H1 (cell line): Measurements from ENCODE around the gene ANKRD9. TPM values are rescaled to one million over a fixed set of nuclear protein-coding genes. Genes with fewer than 3 reads are reported as not detected.

ENCODE experiments used
- CTCF ChIA-PET: fragments of 300-600 bp; sonication (Branson Sonifier 250); formaldehyde crosslinking; loops from one replicate; lab custom pipeline; 2021; ENCODE audit not compliant: partially characterized antibody; lab: Charles Lee
- POLR2A ChIA-PET: fragments of 300-600 bp; sonication (Branson Sonifier 250); formaldehyde crosslinking; loops from one replicate; lab custom pipeline; 2021; ENCODE audit warnings: inconsistent platforms; ENCODE audit not compliant: partially characterized antibody; lab: Charles Lee
- DNase-seq, 2 experiments: peaks; one replicate each; pipeline versions ENCODE4 v3.0.0 to v3.0.0-alpha.2; 2010 to 2022; ENCODE audit warnings: low spot score in 2 of 2, low read depth in 1 of 2, mixed read lengths in 1 of 2
- FAIRE-seq: peaks from 2 replicates; lab custom pipeline; 2011; peaks lifted over from hg19 to GRCh38; lab: Jason Lieb, UNC
- H2AFZ ChIP-seq: 2 replicates; pipeline ENCODE4 v1.8.1; 2012; ENCODE audit warnings: low read length, inconsistent platforms
- H2AK5ac ChIP-seq: 2 replicates; pipeline ENCODE4 v1.6.1; 2013; ENCODE audit warnings: low read depth, low read length
- H2BK120ac ChIP-seq: replicated peaks from 2 replicates; pipeline ENCODE3; 2013; ENCODE audit warnings: low read depth, low read length, inconsistent platforms
- H2BK12ac ChIP-seq: 2 replicates; pipeline ENCODE4 v1.6.1; 2013; ENCODE audit warnings: low read depth, low read length
- H2BK15ac ChIP-seq: 2 replicates; pipeline ENCODE4 v1.6.1; 2013; ENCODE audit warnings: low read length
- H2BK20ac ChIP-seq: 2 replicates; pipeline ENCODE4 v1.6.1; 2013; ENCODE audit warnings: low read length
- H2BK5ac ChIP-seq: 2 replicates; pipeline ENCODE4 v1.6.1; 2013; ENCODE audit warnings: low read depth, low read length
- H3K14ac ChIP-seq: 2 replicates; pipeline ENCODE4 v1.6.1; 2013; ENCODE audit warnings: inconsistent platforms; ENCODE audit not compliant: insufficient read length
- H3K18ac ChIP-seq: 2 replicates; pipeline ENCODE4 v1.6.1; 2013; ENCODE audit warnings: low read length; ENCODE audit errors: extremely low read depth
- H3K23ac ChIP-seq: 2 replicates; pipeline ENCODE4 v1.6.1; 2013; ENCODE audit warnings: inconsistent platforms; ENCODE audit not compliant: insufficient read length
- H3K23me2 ChIP-seq: 2 replicates; pipeline ENCODE4 v1.6.1; 2013; ENCODE audit warnings: low read depth, low read length
- H3K27ac ChIP-seq: 2 replicates; pipeline ENCODE4 v1.6.1; 2011; ENCODE audit warnings: low read depth, low read length, inconsistent platforms
- H3K27me3 ChIP-seq, 4 experiments: replicated peaks in 1 of 4; 1 replicate in 1 of 4; 2 replicates in 3 of 4; pipeline versions ENCODE4 v1.6.1 to v1.8.1; 2011 to 2013; ENCODE audit warnings: low read length in 3 of 4, mild to moderate bottlenecking in 3 of 4, inconsistent platforms in 2 of 4, mixed read lengths in 2 of 4, moderate library complexity in 1 of 4; ENCODE audit not compliant: control insufficient read depth in 3 of 4, insufficient read depth in 3 of 4; ENCODE audit errors: extremely low read depth in 1 of 4
- H3K36me3 ChIP-seq, 4 experiments: 2 replicates each; pipeline versions ENCODE4 v1.6.1 to v1.8.1; 2011 to 2013; ENCODE audit warnings: mild to moderate bottlenecking in 4 of 4, low read length in 3 of 4, moderate library complexity in 2 of 4, control low read depth in 1 of 4, inconsistent platforms in 1 of 4; ENCODE audit not compliant: insufficient read depth in 4 of 4, control insufficient read depth in 2 of 4
- H3K4ac ChIP-seq: replicated peaks from 2 replicates; pipeline ENCODE3; 2013; ENCODE audit warnings: low read length, low read depth, mixed read lengths, inconsistent platforms; ENCODE audit not compliant: insufficient read length
- H3K4me1 ChIP-seq, 4 experiments: replicated peaks in 1 of 4; 1 replicate in 1 of 4; 2 replicates in 3 of 4; pipeline versions ENCODE4 v1.6.1 to v1.8.1; 2011 to 2013; ENCODE audit warnings: low read length in 3 of 4, inconsistent platforms in 2 of 4, mixed read lengths in 1 of 4; ENCODE audit not compliant: insufficient read depth in 4 of 4, control insufficient read depth in 3 of 4
- H3K4me2 ChIP-seq, 2 experiments: 2 replicates each; pipeline versions ENCODE4 v1.6.1 to v1.8.1; 2011 to 2013; ENCODE audit warnings: low read depth in 2 of 2, low read length in 2 of 2, control low read depth in 1 of 2, inconsistent platforms in 1 of 2, mild to moderate bottlenecking in 1 of 2; ENCODE audit not compliant: insufficient read depth in 1 of 2
- H3K4me3 ChIP-seq, 4 experiments: fragments of 200-600, 300-600 bp in 1 of 4; sonication (generic), shearing (Covaris generic), sonication (Bioruptor Twin) in 1 of 4; 2 replicates each; pipeline versions ENCODE4 v1.5.1 to v1.8.1; 2011 to 2016; ENCODE audit warnings: low read length in 4 of 4, low read depth in 3 of 4, control low read depth in 2 of 4, inconsistent platforms in 2 of 4, mild to moderate bottlenecking in 2 of 4, mixed read lengths in 1 of 4, moderate library complexity in 1 of 4; ENCODE audit not compliant: insufficient read depth in 2 of 4; ENCODE audit errors: extremely low read depth in 1 of 4
- H3K56ac ChIP-seq: replicated peaks from 2 replicates; pipeline ENCODE3; 2013; ENCODE audit warnings: low read depth, mild to moderate bottlenecking, mixed read lengths, low read length, inconsistent platforms; ENCODE audit not compliant: insufficient read length
- H3K79me1 ChIP-seq: 2 replicates; pipeline ENCODE4 v1.6.1; 2013; ENCODE audit warnings: low read depth, low read length, control low read depth
- H3K79me2 ChIP-seq, 2 experiments: 2 replicates each; pipeline versions ENCODE4 v1.6.1 to v1.8.1; 2012 to 2013; ENCODE audit warnings: low read length in 2 of 2, mild to moderate bottlenecking in 2 of 2, inconsistent platforms in 1 of 2; ENCODE audit not compliant: insufficient read depth in 2 of 2, control insufficient read depth in 1 of 2
- H3K9ac ChIP-seq, 4 experiments: replicated peaks in 1 of 4; 1 replicate in 1 of 4; 2 replicates in 3 of 4; pipeline versions ENCODE4 v1.6.1 to v1.8.1; 2011 to 2013; ENCODE audit warnings: low read depth in 3 of 4, low read length in 3 of 4, control low read depth in 2 of 4, mild to moderate bottlenecking in 2 of 4, moderate library complexity in 2 of 4, inconsistent platforms in 1 of 4; ENCODE audit errors: extremely low read depth in 1 of 4
- H3K9me3 ChIP-seq, 2 experiments: 2 replicates each; pipeline versions ENCODE4 v1.6.1 to v1.8.1; 2012 to 2013; ENCODE audit warnings: mild to moderate bottlenecking in 2 of 2, moderate library complexity in 2 of 2, control low read depth in 1 of 2, inconsistent platforms in 1 of 2, low read depth in 1 of 2, low read length in 1 of 2, mixed read lengths in 1 of 2; ENCODE audit not compliant: insufficient read depth in 2 of 2
- H4K20me1 ChIP-seq, 2 experiments: replicated peaks in 1 of 2; 2 replicates each; pipeline versions ENCODE3 to v1.8.1; 2011 to 2013; ENCODE audit warnings: inconsistent platforms in 2 of 2, low read length in 2 of 2, mild to moderate bottlenecking in 1 of 2; ENCODE audit not compliant: insufficient read depth in 2 of 2, control insufficient read depth in 1 of 2
- H4K5ac ChIP-seq: 2 replicates; pipeline ENCODE4 v1.6.1; 2013; ENCODE audit warnings: low read length, low read depth, mixed read lengths, inconsistent platforms; ENCODE audit not compliant: insufficient read length
- H4K8ac ChIP-seq: 2 replicates; pipeline ENCODE4 v1.8.0; 2013; ENCODE audit warnings: mild to moderate bottlenecking, moderate library complexity, low read length, inconsistent platforms; ENCODE audit not compliant: insufficient read depth; ENCODE audit errors: extremely low read depth
- H4K91ac ChIP-seq: replicated peaks from 2 replicates; pipeline ENCODE3; 2013; ENCODE audit warnings: low read length, mixed read lengths, inconsistent platforms; ENCODE audit not compliant: insufficient read length
- KDM4A ChIP-seq: IDR thresholded peaks from one replicate; pipeline ENCODE4 v1.7.1; 2012; ENCODE audit warnings: low read depth, mild to moderate bottlenecking, moderate library complexity, low read length, inconsistent platforms; ENCODE audit not compliant: severe bottlenecking
- NANOG ChIP-seq: IDR thresholded peaks from 2 replicates; pipeline ENCODE4 v1.6.1; 2011; ENCODE audit warnings: low read length, low read depth, mild to moderate bottlenecking, inconsistent platforms; ENCODE audit not compliant: insufficient read depth, poor library complexity, severe bottlenecking
- POLR2AphosphoS5 ChIP-seq: IDR thresholded peaks from 2 replicates; pipeline ENCODE4 v1.6.1; 2011; ENCODE audit warnings: low read depth, low read length
- POU5F1 ChIP-seq: IDR thresholded peaks from 2 replicates; pipeline ENCODE4 v1.6.1; 2011; ENCODE audit warnings: low read depth, mild to moderate bottlenecking, low read length, moderate library complexity
- SAP30 ChIP-seq: fragments of 300-600 bp; sonication (generic); IDR thresholded peaks from 2 replicates; pipeline ENCODE4 v1.7.1; 2012; ENCODE audit warnings: low read length, moderate library complexity, mild to moderate bottlenecking, inconsistent platforms; ENCODE audit not compliant: insufficient read depth, insufficient replicate concordance
- SUZ12 ChIP-seq: fragments of 200-600 bp; sonication (generic); IDR thresholded peaks from 2 replicates; pipeline ENCODE4 v1.6.1; 2012; ENCODE audit warnings: mild to moderate bottlenecking, inconsistent platforms, low read length, moderate library complexity, mixed read lengths
- TAF7 ChIP-seq: optimal IDR thresholded peaks from 2 replicates; pipeline ENCODE3; 2011; ENCODE audit warnings: low read depth, mild to moderate bottlenecking, inconsistent platforms, low read length, moderate library complexity, borderline replicate concordance
- WGBS, 2 experiments: shearing (Covaris generic) in 1 of 2; methylation state at CpG; one replicate each; pipeline versions ENCODE4 v1.1.6 to v1.1.7; 2013 to 2015; ENCODE audit warnings: low lambda C conversion rate in 2 of 2, mixed read lengths in 2 of 2, inconsistent platforms in 1 of 2, low coverage in 1 of 2, missing lambda C conversion rate in 1 of 2; ENCODE audit not compliant: insufficient replicate concordance in 2 of 2, insufficient coverage in 1 of 2, insufficient read length in 1 of 2; ENCODE audit errors: extremely low coverage in 1 of 2, missing lambda C conversion rate in 1 of 2; 5-methylcytosine and 5-hydroxymethylcytosine counted together
- polyA plus RNA-seq, 7 experiments: library from polyadenylated mRNA; depleted of rRNA in 3 of 7; stranded (reverse) in 5 of 7; unstranded in 2 of 7; fragments of >200 nt in 5 of 7; fragments of 200-250 nt in 2 of 7; gene quantifications; 1 replicate in 5 of 7; 2 replicates in 1 of 7; 4 replicates in 1 of 7; pipeline versions ENCODE4 v1.2.1 to v1.2.3, GENCODE V29; 2011 to 2013; ENCODE audit warnings: missing spikeins in 2 of 7, mixed read lengths in 2 of 7
- total RNA-seq: library from RNA; stranded (reverse); fragmentation: NEBNext Ultra II Directional; extraction: Animal tissue kit (Norgen Biotek cat#: 25700); gene quantifications from 2 replicates; pipeline ENCODE4 v1.2.1, GENCODE V29; 2021

Gene ANKRD9
- total and polyA plus RNA-seq, 2 of the 8 experiments (the other 6 are each of a cell fraction or from before 2014, with no cell fraction given), result 37.0 to 41.8 TPM

GRCh38 chr14:102473559-102473958 lies 36.0 kb downstream of the ANKRD9 start:
- H3K79me1 ChIP-seq, result no peaks in the 10 kb centered on the region
- H3K23ac ChIP-seq, result no peak overlapping the region
- no peak overlapping the region for H4K8ac ChIP-seq
- H4K5ac ChIP-seq, result no peak overlapping the region
- H2BK120ac ChIP-seq, result no peak overlapping the region
- no peak overlapping the region for H2AFZ ChIP-seq
- H3K27ac ChIP-seq, result no peak overlapping the region
- H3K36me3 ChIP-seq, result no peaks in the 10 kb centered on the region
- FAIRE-seq, result no peak
- POLR2A ChIA-PET, result interaction anchor here (1.0 kb wide), 1 partner anchor 21 kb away, joined by 3 read pairs; no protein-coding TSS in a partner anchor
- no peaks in the 10 kb centered on the region for H3K9me3 ChIP-seq
- no peaks in the 10 kb centered on the region for H3K27me3 ChIP-seq
- no peak overlapping the region for H3K9ac ChIP-seq
- no peak overlapping the region for H3K14ac ChIP-seq
- WGBS, 2 experiments, result 94% methylated on average over 2 of the region's 2 CpGs; no CpG with 5 or more reads in 1 of the 2 experiments
- H4K91ac ChIP-seq, result no peak overlapping the region
- H2AK5ac ChIP-seq, result no peak overlapping the region
- H2BK5ac ChIP-seq, result no peak overlapping the region
- H4K20me1 ChIP-seq, result peaks cover 0 to 5% of the 10 kb centered on the region in 2 experiments
- no peak overlapping the region for H3K4ac ChIP-seq
- no peak overlapping the region for H3K18ac ChIP-seq
- no peak for DNase-seq
- no peaks in the 10 kb centered on the region for H3K79me2 ChIP-seq
- H3K56ac ChIP-seq, result no peak overlapping the region
- H2BK15ac ChIP-seq, result no peak overlapping the region
- no peak overlapping the region for H2BK12ac ChIP-seq
- H3K23me2 ChIP-seq, result no peaks in the 10 kb centered on the region
- CTCF ChIA-PET, result interaction anchor here (0.6 kb wide), 1 partner anchor 150 kb away, joined by 3 read pairs; no protein-coding TSS in a partner anchor
- no peak overlapping the region for H3K4me3 ChIP-seq
- TF ChIP-seq POU5F1 (no peak), POLR2AphosphoS5 (no peak), SAP30 (no peak), SUZ12 (no peak), NANOG (no peak), TAF7 (no peak), KDM4A (no peak)
- no peak overlapping the region for H3K4me2 ChIP-seq
- no peak overlapping the region for H2BK20ac ChIP-seq
- H3K4me1 ChIP-seq, result no peaks in the 10 kb centered on the region
